Measurements from ENCODE around the gene AIG1. TPM values are rescaled to one million over a fixed set of nuclear protein-coding genes. Genes with fewer than 3 reads are reported as not detected.

Gene AIG1
- total RNA-seq, 2 experiments from 2014 or later = 16.1 to 20.0 TPM

DNA sequence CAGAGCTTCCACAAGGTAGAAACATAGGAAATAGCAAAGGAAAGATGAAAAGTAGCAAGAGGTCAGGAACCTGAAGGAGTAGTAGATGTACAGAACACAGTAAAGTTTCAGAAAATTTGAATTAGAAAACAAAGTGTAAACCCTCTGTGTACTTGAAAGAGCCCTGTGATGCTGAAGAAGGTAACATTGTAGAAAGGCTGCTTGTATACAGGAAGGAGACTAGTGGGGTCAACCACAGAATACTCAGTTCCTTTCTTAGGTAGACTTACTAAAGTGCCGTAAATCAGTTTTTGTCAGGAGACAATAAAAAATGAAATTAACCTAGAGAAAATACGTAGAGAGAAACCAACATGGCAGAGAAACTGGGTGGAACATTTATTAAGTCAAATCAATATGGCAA, 149.7 kb downstream of the AIG1 start:
- intact Hi-C loops (cut with micrococcal nuclease) = no loop called here
- peaks cover 3% of the 10 kb centered on the region for H3K36me3 Mint-ChIP-seq (ENCODE audit: low read depth)
- DNase-seq (no peak), ATAC-seq (no peak)
- H3K4me3 Mint-ChIP-seq = no peak overlapping the region
- H3K9me3 Mint-ChIP-seq = peaks cover 8% of the 10 kb centered on the region
- no peak overlapping the region for H3K27ac Mint-ChIP-seq
- no peak for TF ChIP-seq CTCF (IDR thresholded peaks at IDR 0.05)
- H3K27me3 Mint-ChIP-seq = no peaks in the 10 kb centered on the region
- H3K4me1 Mint-ChIP-seq (ENCODE audit: low read depth) = no peaks in the 10 kb centered on the region
- ChIA-PET POLR2A (no interaction called here), CTCF (no interaction called here)

DNA sequence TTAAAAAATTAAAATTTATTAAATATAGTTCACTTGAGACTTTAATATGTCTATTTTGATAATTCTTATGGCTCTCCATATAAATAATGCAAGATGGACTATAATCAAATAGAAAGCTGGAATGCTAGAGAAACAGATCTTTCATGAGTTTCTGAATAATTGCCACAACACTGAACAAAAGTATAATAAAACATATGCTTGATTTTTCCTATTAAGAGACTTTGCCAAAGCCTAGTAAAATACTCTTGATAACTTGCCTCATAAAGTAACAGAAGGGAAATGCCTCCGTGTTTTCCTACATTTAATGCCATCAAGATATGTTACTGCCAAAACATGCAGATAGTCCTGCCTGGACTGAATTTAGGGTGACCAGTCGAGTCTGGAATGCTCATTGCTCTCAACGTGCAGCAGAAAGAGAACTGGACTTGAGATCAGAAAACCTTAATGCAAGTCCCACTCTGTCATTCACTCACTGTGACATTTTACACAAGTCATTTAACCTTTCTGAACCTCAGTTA, 153.2 kb downstream of the AIG1 start:
- CTCF ChIA-PET = no interaction called here

GRCh38 chr6:143215363-143215762, 154.7 kb downstream of the AIG1 start:
- Mint-ChIP-seq H3K4me1 (ENCODE audit: low read depth) (no peaks in the 10 kb centered on the region), H3K9me3 (no peaks in the 10 kb centered on the region), H3K4me3 (no peak overlapping the region), H3K36me3 (ENCODE audit: low read depth) (no peaks in the 10 kb centered on the region), H3K27me3 (no peaks in the 10 kb centered on the region), H3K27ac (no peak overlapping the region)
- ChIA-PET POLR2A (no interaction called here), CTCF (interaction anchor here (1.0 kb wide), 1 partner anchor 10 kb away, joined by 3 read pairs; no protein-coding TSS in a partner anchor)
- DNase-seq (no peak), ATAC-seq (no peak)
- TF ChIP-seq CTCF (IDR thresholded peaks at IDR 0.05) = no peak
- intact Hi-C loops (cut with micrococcal nuclease) = no loop called here

More for the DNA sequence above, 153.2 kb downstream of the AIG1 start:
- no peak overlapping the region for H3K27ac Mint-ChIP-seq
- H3K27me3 Mint-ChIP-seq = no peaks in the 10 kb centered on the region
- DNase-seq (no peak), ATAC-seq (no peak)
- POLR2A ChIA-PET = no interaction called here
- no peak overlapping the region for H3K4me3 Mint-ChIP-seq
- H3K9me3 Mint-ChIP-seq = peaks cover 8% of the 10 kb centered on the region
- no peak for TF ChIP-seq CTCF (IDR thresholded peaks at IDR 0.05)
- H3K4me1 Mint-ChIP-seq (ENCODE audit: low read depth) = no peaks in the 10 kb centered on the region
- peaks cover 3% of the 10 kb centered on the region for H3K36me3 Mint-ChIP-seq (ENCODE audit: low read depth)
- intact Hi-C loops (cut with micrococcal nuclease) = no loop called here

- H3K4me1 Mint-ChIP-seq (ENCODE audit: low read depth) = no peaks in the 10 kb centered on the region
- H3K27ac Mint-ChIP-seq = no peak overlapping the region
- intact Hi-C loops (cut with micrococcal nuclease) = no loop called here
- H3K27me3 Mint-ChIP-seq = no peaks in the 10 kb centered on the region
- DNase-seq (no peak), ATAC-seq (no peak)
- H3K36me3 Mint-ChIP-seq (ENCODE audit: low read depth) = no peaks in the 10 kb centered on the region
- TF ChIP-seq CTCF (IDR thresholded peaks at IDR 0.05) = no peak
- CTCF ChIA-PET = interaction anchor here (1.0 kb wide), 1 partner anchor 10 kb away, joined by 3 read pairs; no protein-coding TSS in a partner anchor
- H3K9me3 Mint-ChIP-seq = no peaks in the 10 kb centered on the region
- H3K4me3 Mint-ChIP-seq = no peak overlapping the region
- POLR2A ChIA-PET = no interaction called here
Measured at GRCh38 chr6:143215771-143216170, 155.1 kb downstream of the AIG1 start.

GRCh38 chr6:143218233-143218632, 157.5 kb downstream of the AIG1 start:
- ATAC-seq (no peak), DNase-seq (no peak)
- CTCF ChIA-PET = no interaction called here
- no peak for TF ChIP-seq CTCF (IDR thresholded peaks at IDR 0.05)
- Mint-ChIP-seq H3K36me3 (ENCODE audit: low read depth) (no peaks in the 10 kb centered on the region), H3K27ac (no peak overlapping the region), H3K9me3 (no peaks in the 10 kb centered on the region), H3K27me3 (no peaks in the 10 kb centered on the region), H3K4me1 (ENCODE audit: low read depth) (no peaks in the 10 kb centered on the region), H3K4me3 (no peak overlapping the region)
- intact Hi-C loops (cut with micrococcal nuclease) = no loop called here
- POLR2A ChIA-PET = no interaction called here

Data from activated CD8-positive, alpha-beta T cell treated with anti-CD3 and anti-CD28 coated beads for 36 hours (primary cell).